A549 (cell line): Measurements from ENCODE around the gene AFF3.

Source experiments
- ESRRA ChIP-seq: fragments of 150-350 bp; IDR thresholded peaks from 2 replicates; pipeline ENCODE4 v1.6.1; 2014; ENCODE audit warnings: mild to moderate bottlenecking, low read length, borderline replicate concordance
- JUN ChIP-seq, 2 experiments: fragments of >200 bp; sonication (Bioruptor Twin); formaldehyde crosslinking; IDR thresholded peaks; 2 replicates in 1 of 2; 3 replicates in 1 of 2; pipeline ENCODE4 v1.6.1; 2016 to 2017
- RFX5 ChIP-seq: fragments of 450-650 bp; IDR thresholded peaks from 2 replicates; pipeline ENCODE4 v1.7.1; 2014; ENCODE audit warnings: antibody characterized with exemption, mild to moderate bottlenecking, moderate library complexity
- TF ChIP-seq, protein P1 (sequence below): fragments of 250-450 bp; sonication (Bioruptor Pico); IDR thresholded peaks from 2 replicates; pipeline ENCODE4 v1.5.0; 2021; ENCODE audit warnings: mild to moderate bottlenecking, moderate library complexity, borderline replicate concordance
- TF ChIP-seq, protein P2 (sequence below): fragments of >200 bp; sonication (Bioruptor Twin); formaldehyde crosslinking; IDR thresholded peaks from 3 replicates; pipeline ENCODE4 v1.5.1; 2016

DNA sequence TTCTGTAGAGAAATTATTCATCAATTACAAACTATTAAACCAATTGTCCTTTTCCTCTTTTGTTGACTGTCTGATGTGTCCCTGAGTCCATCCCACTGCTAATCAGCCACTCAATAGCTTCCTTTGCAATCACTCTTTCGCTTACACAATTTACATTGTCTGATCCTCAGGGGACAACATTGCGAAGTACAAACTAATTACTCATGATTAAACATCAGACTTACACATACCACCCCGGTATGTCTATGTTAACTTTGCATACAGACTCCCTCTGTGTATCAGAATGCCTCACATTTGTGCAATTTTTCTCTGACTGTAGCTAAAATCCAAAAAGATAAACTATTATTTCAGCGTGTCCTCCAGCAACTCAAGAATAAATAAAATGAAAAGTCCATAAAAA, 388.2 kb downstream of the AFF3 start:
- TF ChIP-seq, protein P1, sequence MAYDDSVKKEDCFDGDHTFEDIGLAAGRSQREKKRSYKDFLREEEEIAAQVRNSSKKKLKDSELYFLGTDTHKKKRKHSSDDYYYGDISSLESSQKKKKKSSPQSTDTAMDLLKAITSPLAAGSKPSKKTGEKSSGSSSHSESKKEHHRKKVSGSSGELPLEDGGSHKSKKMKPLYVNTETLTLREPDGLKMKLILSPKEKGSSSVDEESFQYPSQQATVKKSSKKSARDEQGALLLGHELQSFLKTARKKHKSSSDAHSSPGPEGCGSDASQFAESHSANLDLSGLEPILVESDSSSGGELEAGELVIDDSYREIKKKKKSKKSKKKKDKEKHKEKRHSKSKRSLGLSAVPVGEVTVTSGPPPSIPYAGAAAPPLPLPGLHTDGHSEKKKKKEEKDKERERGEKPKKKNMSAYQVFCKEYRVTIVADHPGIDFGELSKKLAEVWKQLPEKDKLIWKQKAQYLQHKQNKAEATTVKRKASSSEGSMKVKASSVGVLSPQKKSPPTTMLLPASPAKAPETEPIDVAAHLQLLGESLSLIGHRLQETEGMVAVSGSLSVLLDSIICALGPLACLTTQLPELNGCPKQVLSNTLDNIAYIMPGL (CRISPR knock-in tag): no peak
- TF ChIP-seq ESRRA: no peak
- TF ChIP-seq, protein P2, sequence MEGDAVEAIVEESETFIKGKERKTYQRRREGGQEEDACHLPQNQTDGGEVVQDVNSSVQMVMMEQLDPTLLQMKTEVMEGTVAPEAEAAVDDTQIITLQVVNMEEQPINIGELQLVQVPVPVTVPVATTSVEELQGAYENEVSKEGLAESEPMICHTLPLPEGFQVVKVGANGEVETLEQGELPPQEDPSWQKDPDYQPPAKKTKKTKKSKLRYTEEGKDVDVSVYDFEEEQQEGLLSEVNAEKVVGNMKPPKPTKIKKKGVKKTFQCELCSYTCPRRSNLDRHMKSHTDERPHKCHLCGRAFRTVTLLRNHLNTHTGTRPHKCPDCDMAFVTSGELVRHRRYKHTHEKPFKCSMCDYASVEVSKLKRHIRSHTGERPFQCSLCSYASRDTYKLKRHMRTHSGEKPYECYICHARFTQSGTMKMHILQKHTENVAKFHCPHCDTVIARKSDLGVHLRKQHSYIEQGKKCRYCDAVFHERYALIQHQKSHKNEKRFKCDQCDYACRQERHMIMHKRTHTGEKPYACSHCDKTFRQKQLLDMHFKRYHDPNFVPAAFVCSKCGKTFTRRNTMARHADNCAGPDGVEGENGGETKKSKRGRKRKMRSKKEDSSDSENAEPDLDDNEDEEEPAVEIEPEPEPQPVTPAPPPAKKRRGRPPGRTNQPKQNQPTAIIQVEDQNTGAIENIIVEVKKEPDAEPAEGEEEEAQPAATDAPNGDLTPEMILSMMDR: no peak
- TF ChIP-seq JUN (IDR thresholded peaks at IDR 0.05): no peak
- no peak for TF ChIP-seq RFX5
